Parathyroid adenoma (tissue), 2 donors: ENCODE data around the gene BCAT1.

Experiments
- H2AFZ ChIP-seq: fragments of 300-600 bp; sonication (generic); one replicate; pipeline ENCODE4 v1.7.0; 2017; ENCODE audit warnings: antibody characterized with exemption, mild to moderate bottlenecking
- H3K27ac ChIP-seq: fragments of 300-600 bp; sonication (generic); one replicate; pipeline ENCODE4 v1.7.0; 2017
- H3K27me3 ChIP-seq: fragments of 300-600 bp; sonication (generic); one replicate; pipeline ENCODE4 v1.7.0; 2017; ENCODE audit warnings: low read length; ENCODE audit not compliant: control insufficient read depth, insufficient read depth
- H3K36me3 ChIP-seq: fragments of 300-600 bp; sonication (generic); one replicate; pipeline ENCODE4 v1.7.0; 2017; ENCODE audit warnings: low read length; ENCODE audit not compliant: control insufficient read depth, insufficient read depth
- H3K4me1 ChIP-seq: fragments of 300-600 bp; sonication (generic); one replicate; pipeline ENCODE4 v1.7.0; 2017; ENCODE audit warnings: control low read depth
- H3K4me2 ChIP-seq: fragments of 300-600 bp; sonication (generic); one replicate; pipeline ENCODE4 v1.7.0; 2017; ENCODE audit warnings: low read length
- H3K4me3 ChIP-seq: fragments of 300-600 bp; sonication (generic); one replicate; pipeline ENCODE4 v1.7.0; 2017; ENCODE audit warnings: low read depth, low read length
- H3K79me2 ChIP-seq: fragments of 300-600 bp; sonication (generic); one replicate; pipeline ENCODE4 v1.7.0; 2017; ENCODE audit warnings: control low read depth
- H3K9ac ChIP-seq: fragments of 300-600 bp; sonication (generic); one replicate; pipeline ENCODE4 v1.7.0; 2017; ENCODE audit warnings: mild to moderate bottlenecking
- H3K9me3 ChIP-seq: fragments of 300-600 bp; sonication (generic); one replicate; pipeline ENCODE4 v1.7.0; 2017; ENCODE audit warnings: low read length; ENCODE audit not compliant: control insufficient read depth
- CTCF ChIP-seq: fragments of 300-600 bp; sonication (generic); IDR thresholded peaks from one replicate; pipeline ENCODE4 v1.7.0; 2017; ENCODE audit warnings: antibody characterized with exemption, mild to moderate bottlenecking
- donor health status: primary hyperparathyroidism.

BCAT1 gene

GRCh38 chr12:24947541-24948419 lies 1.1 kb downstream of the BCAT1 start:
- Histone ChIP-seq H3K4me1 (no peaks in the 10 kb centered on the region), H2AFZ (peak overlapping the region; percentile 56), H3K9ac (no peak overlapping the region), H3K9me3 (no peaks in the 10 kb centered on the region), H3K27me3 (peaks cover 6% of the 10 kb centered on the region), H3K4me3 (peak overlapping the region; percentile 54), H3K27ac (no peak overlapping the region), H3K79me2 (no peaks in the 10 kb centered on the region), H3K4me2 (peak overlapping the region; percentile 63), H3K36me3 (no peaks in the 10 kb centered on the region)
- no peak for TF ChIP-seq CTCF

- Histone ChIP-seq H3K4me1 (no peaks in the 10 kb centered on the region), H2AFZ (no peak overlapping the region), H3K9me3 (no peaks in the 10 kb centered on the region), H3K27me3 (peaks cover 6% of the 10 kb centered on the region), H3K79me2 (no peaks in the 10 kb centered on the region), H3K4me3 (no peak overlapping the region), H3K36me3 (no peaks in the 10 kb centered on the region), H3K4me2 (no peak overlapping the region), H3K27ac (no peak overlapping the region), H3K9ac (no peak overlapping the region)
- TF ChIP-seq CTCF, result no peak
Observed at GRCh38 chr12:24945845-24946244, 3.1 kb downstream of the BCAT1 start.

GRCh38 chr12:24945039-24945438 lies 3.9 kb downstream of the BCAT1 start:
- Histone ChIP-seq H3K27me3 (peaks cover 6% of the 10 kb centered on the region), H2AFZ (no peak overlapping the region), H3K4me1 (no peaks in the 10 kb centered on the region), H3K9ac (no peak overlapping the region), H3K4me2 (no peak overlapping the region), H3K9me3 (no peaks in the 10 kb centered on the region), H3K79me2 (no peaks in the 10 kb centered on the region), H3K36me3 (no peaks in the 10 kb centered on the region), H3K27ac (no peak overlapping the region), H3K4me3 (no peak overlapping the region)
- TF ChIP-seq CTCF, result no peak

- Histone ChIP-seq H2AFZ (no peak overlapping the region), H3K4me1 (no peaks in the 10 kb centered on the region), H3K9ac (no peak overlapping the region), H3K4me2 (no peak overlapping the region), H3K4me3 (no peak overlapping the region), H3K9me3 (no peaks in the 10 kb centered on the region), H3K79me2 (no peaks in the 10 kb centered on the region), H3K36me3 (no peaks in the 10 kb centered on the region), H3K27ac (no peak overlapping the region), H3K27me3 (peaks cover 6% of the 10 kb centered on the region)
- TF ChIP-seq CTCF, result no peak
Observed at GRCh38 chr12:24944601-24944975, 4.3 kb downstream of the BCAT1 start.
